ENCODE measurements around the gene TNFRSF12A.

DNA sequence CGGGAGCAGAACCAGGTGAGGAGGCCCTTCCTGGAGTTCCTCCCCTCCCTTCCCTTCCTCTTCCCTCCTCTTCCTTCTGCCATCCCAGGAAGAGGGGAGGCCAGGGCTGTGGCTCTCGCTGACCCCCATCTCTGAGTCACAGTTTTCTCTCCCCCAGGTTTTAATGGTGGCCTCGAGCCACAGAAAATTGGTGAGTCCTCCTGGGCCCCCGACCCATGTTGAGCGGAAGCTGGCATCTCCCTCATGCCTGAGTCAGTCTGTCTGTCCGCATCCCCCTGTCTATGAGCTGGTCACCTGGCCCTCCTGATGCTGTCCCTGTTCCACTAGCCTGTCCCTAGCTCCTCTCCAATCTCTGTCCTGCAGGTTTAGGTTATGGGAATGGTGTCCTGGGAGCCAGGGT lies 20.2 kb upstream of the TNFRSF12A start:
- TF ChIP-seq, protein P1, sequence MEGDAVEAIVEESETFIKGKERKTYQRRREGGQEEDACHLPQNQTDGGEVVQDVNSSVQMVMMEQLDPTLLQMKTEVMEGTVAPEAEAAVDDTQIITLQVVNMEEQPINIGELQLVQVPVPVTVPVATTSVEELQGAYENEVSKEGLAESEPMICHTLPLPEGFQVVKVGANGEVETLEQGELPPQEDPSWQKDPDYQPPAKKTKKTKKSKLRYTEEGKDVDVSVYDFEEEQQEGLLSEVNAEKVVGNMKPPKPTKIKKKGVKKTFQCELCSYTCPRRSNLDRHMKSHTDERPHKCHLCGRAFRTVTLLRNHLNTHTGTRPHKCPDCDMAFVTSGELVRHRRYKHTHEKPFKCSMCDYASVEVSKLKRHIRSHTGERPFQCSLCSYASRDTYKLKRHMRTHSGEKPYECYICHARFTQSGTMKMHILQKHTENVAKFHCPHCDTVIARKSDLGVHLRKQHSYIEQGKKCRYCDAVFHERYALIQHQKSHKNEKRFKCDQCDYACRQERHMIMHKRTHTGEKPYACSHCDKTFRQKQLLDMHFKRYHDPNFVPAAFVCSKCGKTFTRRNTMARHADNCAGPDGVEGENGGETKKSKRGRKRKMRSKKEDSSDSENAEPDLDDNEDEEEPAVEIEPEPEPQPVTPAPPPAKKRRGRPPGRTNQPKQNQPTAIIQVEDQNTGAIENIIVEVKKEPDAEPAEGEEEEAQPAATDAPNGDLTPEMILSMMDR (IDR thresholded peaks at IDR 0.05), result no peak
- no peak for TF ChIP-seq POLR2A (IDR thresholded peaks at IDR 0.05)
